HUES64 (cell line): Measurements from ENCODE around the gene DMRTA2. TPM values are rescaled to one million over a fixed set of nuclear protein-coding genes. Genes with fewer than 3 reads are reported as not detected.

ENCODE experiments used
- H3K27ac ChIP-seq: 2 replicates; pipeline ENCODE4 v1.7.0; 2013; ENCODE audit warnings: low read depth, low read length, inconsistent platforms
- H3K27me3 ChIP-seq: 2 replicates; pipeline ENCODE4 v1.6.1; 2013; ENCODE audit warnings: mild to moderate bottlenecking, low read length; ENCODE audit not compliant: insufficient read depth
- H3K36me3 ChIP-seq: 2 replicates; pipeline ENCODE4 v1.6.1; 2013; ENCODE audit warnings: mild to moderate bottlenecking, low read length; ENCODE audit not compliant: insufficient read depth
- H3K4me1 ChIP-seq: 2 replicates; pipeline ENCODE4 v1.6.1; 2013; ENCODE audit warnings: mild to moderate bottlenecking, low read length, moderate library complexity; ENCODE audit not compliant: insufficient read depth
- H3K4me3 ChIP-seq: 2 replicates; pipeline ENCODE4 v1.5.1; 2013; ENCODE audit warnings: mild to moderate bottlenecking, low read length, moderate library complexity
- H3K9ac ChIP-seq: 2 replicates; pipeline ENCODE4 v1.6.1; 2013; ENCODE audit warnings: mild to moderate bottlenecking, low read depth, low read length
- H3K9me3 ChIP-seq: 2 replicates; pipeline ENCODE4 v1.6.1; 2013; ENCODE audit warnings: low read depth, low read length; ENCODE audit not compliant: insufficient read depth
- WGBS: fragments of 150-250, 120-280 bp; methylation state at CpG from one replicate; pipeline ENCODE4 v1.1.7; 2013; ENCODE audit warnings: missing lambda C conversion rate; 5-methylcytosine and 5-hydroxymethylcytosine counted together
- polyA plus RNA-seq, 2 experiments: library from polyadenylated mRNA; stranded (reverse); fragments of 50-300 nt; gene quantifications; one replicate each; pipeline ENCODE4 v1.2.3, GENCODE V29; 2013

DMRTA2 gene
- 0.10 TPM for polyA plus RNA-seq (2013, experiment 1 of 2)
- polyA plus RNA-seq (2013, experiment 2 of 2) = not detected

DNA sequence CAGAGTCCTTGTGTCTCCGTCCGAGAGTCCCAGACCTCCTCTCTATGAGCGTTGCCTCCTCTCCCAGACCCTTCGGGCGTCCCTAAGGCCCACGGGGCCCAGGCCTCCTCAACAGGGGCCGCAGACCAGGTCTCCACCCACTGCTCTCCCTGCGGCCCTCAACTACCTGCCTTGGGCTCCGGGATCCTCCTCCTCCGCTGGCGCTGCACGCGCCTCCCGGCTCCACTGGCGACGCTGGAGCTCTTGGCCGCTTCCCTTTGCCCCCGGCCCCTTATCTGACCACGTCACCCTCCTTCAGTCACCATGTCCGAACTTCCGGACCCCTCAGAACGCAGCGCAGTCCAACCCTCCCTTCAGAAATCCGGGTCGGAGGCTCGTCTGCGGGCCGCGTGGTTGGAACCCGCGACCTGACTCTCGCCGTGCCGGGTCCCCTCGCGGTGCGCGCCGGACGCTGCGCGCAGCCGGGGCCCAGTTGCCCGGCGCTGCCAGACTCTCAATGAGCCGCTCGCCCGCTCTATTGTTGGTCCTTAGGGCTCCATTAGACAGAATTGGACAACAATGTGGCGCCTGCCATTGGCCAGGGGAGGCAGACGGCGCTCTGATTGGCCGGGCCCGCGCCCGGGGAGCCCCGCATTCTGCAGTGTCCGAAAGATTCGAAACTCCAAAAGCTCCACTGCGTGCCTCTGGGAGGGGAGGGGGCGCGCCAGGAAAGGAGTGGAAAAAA, at the start of gene DMRTA2:
Gene DMRTA2 (minus strand): TSS at position 498 of the 724 bp plus-strand sequence. CDS start 1,907 bp downstream, outside the sequence.
- WGBS = under 1% methylated on average over 61 of the region's 61 CpGs
- Histone ChIP-seq H3K4me1 (peaks cover 7% of the 10 kb centered on the region), H3K36me3 (no peaks in the 10 kb centered on the region), H3K4me3 (peak within 1 kb of the TSS; percentile 43), H3K27me3 (peaks cover 100% of the 10 kb centered on the region), H3K9ac (no peak within 1 kb of the TSS), H3K9me3 (no peaks in the 10 kb centered on the region), H3K27ac (no peak within 1 kb of the TSS)

- 95% methylated on average over 3 of the region's 3 CpGs for WGBS
- Histone ChIP-seq H3K27me3 (no peaks in the 10 kb centered on the region), H3K27ac (no peak overlapping the region), H3K4me3 (no peak overlapping the region), H3K9ac (no peak overlapping the region), H3K9me3 (no peaks in the 10 kb centered on the region), H3K36me3 (peaks cover 6% of the 10 kb centered on the region), H3K4me1 (peaks cover 40% of the 10 kb centered on the region)
Measured at GRCh38 chr1:50471967-50472366, 48.7 kb upstream of the DMRTA2 start.

DNA sequence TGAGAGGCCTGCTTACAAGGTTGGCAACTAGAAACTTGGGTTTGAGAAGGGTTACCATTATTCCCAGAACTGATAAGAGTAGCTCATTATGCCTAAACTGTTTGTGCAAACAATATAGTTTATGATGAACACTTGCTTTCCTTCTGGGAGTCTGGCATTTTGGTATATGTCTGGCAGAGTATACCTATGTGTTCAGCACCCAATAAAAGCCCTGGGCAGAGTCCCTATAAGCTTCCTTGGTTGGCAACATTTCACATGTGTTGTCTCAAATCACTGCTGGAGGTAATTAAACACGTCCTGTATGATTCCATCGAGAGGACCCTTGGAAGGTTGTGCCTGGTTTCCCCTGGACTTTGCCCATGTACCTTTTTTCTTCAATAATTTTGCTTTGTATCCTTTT, 39.7 kb upstream of the DMRTA2 start:
- Histone ChIP-seq H3K9me3 (no peaks in the 10 kb centered on the region), H3K27me3 (no peaks in the 10 kb centered on the region), H3K4me1 (no peaks in the 10 kb centered on the region), H3K27ac (no peak overlapping the region), H3K9ac (no peak overlapping the region), H3K4me3 (no peak overlapping the region), H3K36me3 (no peaks in the 10 kb centered on the region)
- 92% methylated on average over 2 of the region's 2 CpGs for WGBS

DNA sequence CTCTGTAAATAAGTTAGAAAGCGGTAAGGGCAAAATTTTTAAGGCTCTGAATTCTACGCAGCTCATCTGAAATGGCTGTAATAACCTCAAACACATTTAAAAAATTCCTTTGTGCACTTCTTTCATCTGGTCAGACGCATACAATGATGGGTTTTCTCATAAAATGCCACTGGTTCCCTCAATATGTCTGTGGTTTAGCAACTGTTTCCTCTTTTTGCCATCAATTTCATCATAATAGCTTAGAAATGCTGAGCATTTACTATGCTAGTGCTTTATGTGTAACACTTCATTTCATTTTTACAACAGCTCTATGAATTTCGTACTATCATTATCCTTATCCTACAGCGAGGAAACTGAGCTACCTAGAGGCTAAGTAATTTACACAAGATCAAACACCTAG, 35.3 kb upstream of the DMRTA2 start:
- WGBS = 95% methylated on average over 5 of the region's 5 CpGs
- Histone ChIP-seq H3K4me1 (no peaks in the 10 kb centered on the region), H3K36me3 (no peaks in the 10 kb centered on the region), H3K9ac (no peak overlapping the region), H3K27ac (no peak overlapping the region), H3K9me3 (no peaks in the 10 kb centered on the region), H3K27me3 (no peaks in the 10 kb centered on the region), H3K4me3 (no peak overlapping the region)

GRCh38 chr1:50454911-50455310, 31.7 kb upstream of the DMRTA2 start:
- no peaks in the 10 kb centered on the region for H3K27me3 ChIP-seq
- peaks cover 3% of the 10 kb centered on the region; the same call in 1 of the 2 replicates for H3K4me1 ChIP-seq
- no peak overlapping the region for H3K27ac ChIP-seq
- no peak overlapping the region for H3K4me3 ChIP-seq
- no peak overlapping the region for H3K9ac ChIP-seq
- no peaks in the 10 kb centered on the region for H3K9me3 ChIP-seq
- H3K36me3 ChIP-seq = no peaks in the 10 kb centered on the region
- WGBS = 84% methylated on average over 1 of the region's 1 CpG

GRCh38 chr1:50453266-50453665, 30.0 kb upstream of the DMRTA2 start:
- no peak overlapping the region for H3K27ac ChIP-seq
- H3K4me3 ChIP-seq = no peak overlapping the region
- 80% methylated on average over 7 of the region's 7 CpGs for WGBS
- H3K4me1 ChIP-seq = peaks cover 3% of the 10 kb centered on the region; the same call in 1 of the 2 replicates
- H3K27me3 ChIP-seq = no peaks in the 10 kb centered on the region
- H3K9ac ChIP-seq = no peak overlapping the region
- no peaks in the 10 kb centered on the region for H3K9me3 ChIP-seq
- H3K36me3 ChIP-seq = no peaks in the 10 kb centered on the region

DNA sequence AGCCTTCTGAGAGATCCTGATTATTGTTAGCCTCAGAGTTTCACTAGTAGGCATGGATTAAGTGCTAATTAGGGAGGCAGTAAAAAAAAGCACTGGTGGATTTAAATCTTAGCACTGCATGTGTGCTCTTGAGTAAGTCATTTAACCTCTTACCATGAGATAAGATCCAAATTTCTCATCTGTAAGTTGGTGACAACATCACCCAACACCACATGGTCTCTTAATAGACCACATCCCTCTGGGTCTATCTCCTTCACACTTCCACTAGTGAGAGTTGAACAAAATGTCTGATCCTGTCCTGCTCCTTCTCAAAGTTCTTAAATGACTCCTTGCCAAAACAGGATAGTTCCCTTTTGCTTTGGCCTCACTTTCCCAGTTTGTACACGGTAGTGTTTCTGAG, 29.5 kb upstream of the DMRTA2 start:
- H3K27ac ChIP-seq = no peak overlapping the region
- no peaks in the 10 kb centered on the region for H3K9me3 ChIP-seq
- no peaks in the 10 kb centered on the region for H3K36me3 ChIP-seq
- no peak overlapping the region for H3K9ac ChIP-seq
- H3K27me3 ChIP-seq = no peaks in the 10 kb centered on the region
- 90% methylated on average over 1 of the region's 1 CpG for WGBS
- H3K4me1 ChIP-seq = peaks cover 3% of the 10 kb centered on the region; the same call in 1 of the 2 replicates
- no peak overlapping the region for H3K4me3 ChIP-seq

DNA sequence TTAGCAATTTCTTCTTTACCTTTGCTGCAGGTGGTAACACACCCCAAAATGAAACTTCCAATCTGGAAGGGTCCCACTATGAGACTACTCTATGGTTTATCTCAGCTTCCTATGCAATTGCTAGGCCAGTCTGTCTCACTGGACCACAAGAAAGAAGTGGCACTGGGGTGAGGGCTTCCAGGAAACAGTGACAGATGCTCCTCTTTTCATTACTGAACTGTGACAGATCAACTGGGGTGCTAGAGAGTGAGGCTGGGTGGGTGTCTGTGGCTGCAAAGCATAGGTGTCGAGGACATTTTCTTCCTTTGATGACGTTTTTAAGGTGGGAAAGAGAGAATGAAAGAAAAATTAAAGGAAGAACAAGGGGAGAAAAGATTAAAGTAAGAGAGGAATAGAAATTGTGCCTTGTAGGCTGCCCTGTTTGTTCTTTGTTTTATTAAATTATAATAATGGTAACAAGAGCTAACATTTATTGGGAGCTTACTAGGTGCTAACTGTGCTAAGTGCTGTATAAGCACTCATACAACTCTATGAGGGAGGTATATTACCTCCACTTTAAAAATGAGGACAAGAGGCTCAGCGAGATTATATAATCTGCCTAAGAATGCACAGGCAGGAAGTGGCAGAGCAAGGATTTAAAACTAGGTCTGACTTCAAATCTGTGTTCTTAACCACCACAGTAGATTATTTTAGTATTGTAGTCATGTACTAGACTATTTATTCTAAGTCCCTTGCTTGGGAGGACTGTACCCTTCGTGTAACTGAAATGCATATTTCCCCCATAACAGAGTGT, 27.8 kb upstream of the DMRTA2 start:
- Histone ChIP-seq H3K9ac (no peak overlapping the region), H3K27me3 (no peaks in the 10 kb centered on the region), H3K27ac (no peak overlapping the region), H3K9me3 (no peaks in the 10 kb centered on the region), H3K4me1 (peaks cover 3% of the 10 kb centered on the region; the same call in 1 of the 2 replicates), H3K4me3 (no peak overlapping the region), H3K36me3 (no peaks in the 10 kb centered on the region)
- WGBS = 85% methylated on average over 3 of the region's 4 CpGs

GRCh38 chr1:50447961-50448360, 24.7 kb upstream of the DMRTA2 start:
- no peaks in the 10 kb centered on the region for H3K27me3 ChIP-seq
- H3K9ac ChIP-seq = no peak overlapping the region
- H3K27ac ChIP-seq = no peak overlapping the region
- 83% methylated on average over 1 of the region's 1 CpG for WGBS
- no peak overlapping the region for H3K4me3 ChIP-seq
- no peaks in the 10 kb centered on the region for H3K9me3 ChIP-seq
- no peaks in the 10 kb centered on the region for H3K36me3 ChIP-seq
- H3K4me1 ChIP-seq = peaks cover 3% of the 10 kb centered on the region; the same call in 1 of the 2 replicates

DNA sequence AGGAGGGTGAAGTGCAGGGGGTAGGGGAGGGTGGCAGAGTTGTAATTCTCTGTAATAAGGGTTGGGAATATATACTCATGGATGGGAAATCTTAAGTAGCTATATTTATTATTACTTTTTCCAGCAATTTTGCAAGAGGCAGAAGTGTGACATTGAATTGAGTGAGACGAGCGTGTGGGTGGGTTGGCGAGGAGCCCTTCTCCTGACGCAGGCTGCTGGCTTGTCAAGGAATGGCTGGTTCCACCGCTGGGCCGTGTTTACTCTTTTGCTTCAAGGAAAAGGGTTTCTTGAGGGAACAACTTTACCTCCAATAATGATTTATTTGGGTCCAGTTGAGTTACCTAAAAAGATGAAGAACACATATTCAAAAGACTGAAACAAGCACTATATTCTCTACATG, 17.9 kb upstream of the DMRTA2 start:
- H3K27me3 ChIP-seq = no peaks in the 10 kb centered on the region
- H3K4me1 ChIP-seq = no peaks in the 10 kb centered on the region
- no peaks in the 10 kb centered on the region for H3K9me3 ChIP-seq
- no peak overlapping the region for H3K9ac ChIP-seq
- WGBS = 94% methylated on average over 6 of the region's 6 CpGs
- H3K27ac ChIP-seq = no peak overlapping the region
- H3K4me3 ChIP-seq = no peak overlapping the region
- peaks cover 13% of the 10 kb centered on the region for H3K36me3 ChIP-seq

GRCh38 chr1:50438945-50439344, 15.7 kb upstream of the DMRTA2 start:
- Histone ChIP-seq H3K4me3 (no peak overlapping the region), H3K9ac (no peak overlapping the region), H3K27ac (no peak overlapping the region), H3K27me3 (peaks cover 11% of the 10 kb centered on the region), H3K9me3 (no peaks in the 10 kb centered on the region), H3K36me3 (peaks cover 13% of the 10 kb centered on the region), H3K4me1 (no peaks in the 10 kb centered on the region)
